ENCODE measurements around the gene C6orf52.

DNA sequence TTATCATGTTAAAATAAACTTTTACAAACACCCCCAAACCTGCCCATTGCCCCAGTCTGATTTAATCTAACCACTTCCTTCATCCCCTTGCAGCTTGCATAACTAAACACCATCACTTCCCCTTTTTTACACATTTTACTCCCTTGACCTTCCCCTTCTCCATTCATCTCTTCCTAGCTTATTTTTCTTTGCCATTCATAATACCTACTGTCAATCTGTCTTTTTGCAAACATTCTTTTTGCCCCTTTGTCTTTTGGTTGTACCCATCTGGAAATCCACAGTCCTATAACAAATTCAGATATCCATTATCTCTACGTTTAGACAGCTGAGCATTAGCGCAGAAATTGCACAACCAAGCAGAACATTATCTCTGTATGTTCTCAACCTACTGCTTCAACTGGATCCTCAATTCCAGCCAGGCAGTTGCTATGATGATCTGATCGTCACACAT is 51.2 kb downstream of the C6orf52 start:
- TF ChIP-seq POLR2AphosphoS5 (IDR thresholded peaks at IDR 0.05; ENCODE audit: insufficient read depth, low read depth, low read length) (no peak), CTCF (IDR thresholded peaks at IDR 0.05; ENCODE audit: extremely low read depth in 1 of 2, insufficient read depth in 1 of 2, low read depth in 1 of 2, low read length in 2 of 2) (no peak), MAX (IDR thresholded peaks at IDR 0.05; ENCODE audit: insufficient read depth, insufficient read length) (no peak), POLR2A (IDR thresholded peaks at IDR 0.05; ENCODE audit: low read depth, low read length) (no peak), GATA2 (IDR thresholded peaks at IDR 0.05; ENCODE audit: insufficient read depth, insufficient read length, low read depth, low read length) (no peak), JUN (IDR thresholded peaks at IDR 0.05; ENCODE audit: borderline replicate concordance, insufficient read depth, insufficient read length, low read depth) (no peak)

Data from endothelial cell of umbilical vein (primary cell).